Caco-2 (cell line): ENCODE results near the gene CHIC2. TPM values are rescaled to one million over a fixed set of nuclear protein-coding genes. Genes with fewer than 3 reads are reported as not detected.

Experiments used
- BruUV-seq: library from RNA; stranded (reverse); fragments of 400-500 nt; replicated peaks from 2 replicates; lab custom pipeline; 2021; lab: Mats Ljungman, UMichigan
- CTCF ChIA-PET: fragments of 300-600 bp; sonication (Branson Sonifier 250); formaldehyde crosslinking; loops from one replicate; lab custom pipeline; 2022; ENCODE audit warnings: antibody characterized with exemption; lab: Charles Lee
- POLR2A ChIA-PET: fragments of 300-600 bp; sonication (Branson Sonifier 250); formaldehyde crosslinking; loops from one replicate; lab custom pipeline; 2022; ENCODE audit warnings: antibody characterized with exemption; lab: Charles Lee
- DNase-seq, 2 experiments: peaks; one replicate each; pipeline versions ENCODE4 v3.0.0 to v3.0.0-alpha.2; 2020 to 2022
- H3K27me3 ChIP-seq: replicated peaks from 2 replicates; pipeline ENCODE4 v1.6.0; 2011; ENCODE audit warnings: low read length; ENCODE audit not compliant: control insufficient read depth, insufficient read depth
- H3K36me3 ChIP-seq: 2 replicates; pipeline ENCODE4 v1.5.1; 2011; ENCODE audit warnings: low read length; ENCODE audit not compliant: control insufficient read depth, insufficient read depth
- H3K4me1 ChIP-seq: fragments of 250-450 bp; sonication (Bioruptor Pico); 2 replicates; pipeline ENCODE4 v1.5.1; 2020; ENCODE audit warnings: mild to moderate bottlenecking
- H3K4me3 ChIP-seq: 2 replicates; pipeline ENCODE4 v1.5.1; 2011; ENCODE audit warnings: low read depth, mild to moderate bottlenecking, control low read depth, low read length
- H3K9me3 ChIP-seq: fragments of 250-450 bp; sonication (Bioruptor Pico); 2 replicates; pipeline ENCODE4 v1.5.1; 2020; ENCODE audit warnings: mild to moderate bottlenecking, moderate library complexity
- H3K27ac Mint-ChIP-seq: one replicate; pipeline ENCODE4 v1.8.0; 2022; ENCODE audit warnings: mixed read lengths; ENCODE audit not compliant: unreplicated experiment
- H3K27me3 Mint-ChIP-seq: one replicate; pipeline ENCODE4 v1.8.0; 2022; ENCODE audit warnings: mixed read lengths; ENCODE audit not compliant: insufficient read depth, unreplicated experiment
- H3K36me3 Mint-ChIP-seq: one replicate; pipeline ENCODE4 v1.8.0; 2022; ENCODE audit warnings: mild to moderate bottlenecking, mixed read lengths; ENCODE audit not compliant: insufficient read depth, unreplicated experiment
- H3K4me1 Mint-ChIP-seq: one replicate; pipeline ENCODE4 v1.8.0; 2022; ENCODE audit warnings: low read depth, mixed read lengths; ENCODE audit not compliant: unreplicated experiment
- H3K4me3 Mint-ChIP-seq: one replicate; pipeline ENCODE4 v1.8.0; 2022; ENCODE audit warnings: mild to moderate bottlenecking, moderate library complexity, mixed read lengths; ENCODE audit not compliant: unreplicated experiment
- H3K9me3 Mint-ChIP-seq: one replicate; pipeline ENCODE4 v1.8.0; 2022; ENCODE audit warnings: mixed read lengths; ENCODE audit not compliant: unreplicated experiment
- CTCF ChIP-seq, 2 experiments: fragments of 200-600 bp in 1 of 2; IDR thresholded peaks; 1 replicate in 1 of 2; 2 replicates in 1 of 2; pipeline versions ENCODE4 v1.5.1 to v1.8.0; 2011 to 2022; ENCODE audit warnings: antibody characterized with exemption in 1 of 2, control low read depth in 1 of 2, inconsistent platforms in 1 of 2, low read depth in 1 of 2, low read length in 1 of 2, mild to moderate bottlenecking in 1 of 2, moderate library complexity in 1 of 2; ENCODE audit not compliant: insufficient read depth in 1 of 2, severe bottlenecking in 1 of 2, unreplicated experiment in 1 of 2
- intact Hi-C: fragments of 100-400 bp; cut with micrococcal nuclease; formaldehyde crosslinking; loops from one replicate; pipeline ENCODE4 v1.10.0; 2022; ENCODE audit not compliant: unreplicated experiment
- total RNA-seq: library from RNA; stranded (reverse); gene quantifications from 2 replicates; pipeline ENCODE4 v1.2.3, GENCODE V29; 2022

Gene CHIC2
- total RNA-seq, 1 experiment from 2014 or later: 30.0 TPM

DNA sequence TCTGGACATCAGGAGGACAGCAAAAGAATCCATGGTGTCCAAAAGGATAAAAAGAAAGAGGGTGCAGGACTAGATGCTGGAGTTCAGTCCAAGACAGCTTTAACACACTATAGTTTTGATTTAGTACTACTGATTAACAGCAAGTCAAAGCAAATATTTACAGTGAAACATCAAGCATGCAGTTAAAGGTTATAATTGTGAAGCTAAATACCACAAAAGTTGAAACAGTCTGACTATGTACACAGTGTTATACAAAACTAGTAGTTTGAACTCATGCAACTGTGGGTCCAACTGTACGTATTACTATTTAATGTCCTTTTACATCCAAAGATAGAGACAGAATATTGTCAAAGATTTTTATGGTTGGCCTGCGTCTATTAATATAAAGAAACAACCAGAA, 57.6 kb downstream of the CHIC2 start:
- no peak for DNase-seq
- Mint-ChIP-seq H3K4me1 (peaks cover 18% of the 10 kb centered on the region), H3K27me3 (no peaks in the 10 kb centered on the region), H3K9me3 (no peaks in the 10 kb centered on the region), H3K36me3 (peaks cover 24% of the 10 kb centered on the region), H3K4me3 (peak overlapping the region; percentile 11), H3K27ac (no peak overlapping the region)
- no peak for TF ChIP-seq CTCF (IDR thresholded peaks at IDR 0.05; ENCODE audit: insufficient read depth in 1 of 2, low read depth in 1 of 2, low read length in 1 of 2, severe bottlenecking in 1 of 2, unreplicated experiment in 1 of 2)
- BruUV-seq: no TSS peak
- POLR2A ChIA-PET: no interaction called here
- Histone ChIP-seq H3K4me3 (no peak overlapping the region), H3K36me3 (no peaks in the 10 kb centered on the region), H3K9me3 (peaks cover 3% of the 10 kb centered on the region; the same call in 1 of the 2 replicates), H3K4me1 (peaks cover 57% of the 10 kb centered on the region), H3K27me3 (no peaks in the 10 kb centered on the region)
- CTCF ChIA-PET: interaction anchor here (0.7 kb wide), 1 partner anchor 43 kb away, joined by 3 read pairs; no protein-coding TSS in a partner anchor
- intact Hi-C loops: loop anchor here (2.0 kb wide), 1 partner anchor 76 kb away; no protein-coding TSS in a partner anchor

GRCh38 chr4:54005475-54005874, 58.9 kb downstream of the CHIC2 start:
- H3K9me3 Mint-ChIP-seq: no peaks in the 10 kb centered on the region
- TF ChIP-seq CTCF (IDR thresholded peaks at IDR 0.05; ENCODE audit: insufficient read depth in 1 of 2, low read depth in 1 of 2, low read length in 1 of 2, severe bottlenecking in 1 of 2, unreplicated experiment in 1 of 2): no peak
- no peaks in the 10 kb centered on the region for H3K27me3 Mint-ChIP-seq
- H3K9me3 ChIP-seq: no peaks in the 10 kb centered on the region; the same call in 1 of the 2 replicates
- no peak overlapping the region for H3K27ac Mint-ChIP-seq
- intact Hi-C loops: no loop called here
- BruUV-seq: no TSS peak
- H3K4me1 ChIP-seq: peaks cover 45% of the 10 kb centered on the region
- DNase-seq: no peak
- no peak overlapping the region for H3K4me3 ChIP-seq
- H3K36me3 Mint-ChIP-seq: peaks cover 29% of the 10 kb centered on the region
- POLR2A ChIA-PET: no interaction called here
- no peak overlapping the region for H3K4me3 Mint-ChIP-seq
- H3K27me3 ChIP-seq: no peaks in the 10 kb centered on the region
- no peaks in the 10 kb centered on the region for H3K36me3 ChIP-seq
- CTCF ChIA-PET: no interaction called here
- peaks cover 8% of the 10 kb centered on the region for H3K4me1 Mint-ChIP-seq

DNA sequence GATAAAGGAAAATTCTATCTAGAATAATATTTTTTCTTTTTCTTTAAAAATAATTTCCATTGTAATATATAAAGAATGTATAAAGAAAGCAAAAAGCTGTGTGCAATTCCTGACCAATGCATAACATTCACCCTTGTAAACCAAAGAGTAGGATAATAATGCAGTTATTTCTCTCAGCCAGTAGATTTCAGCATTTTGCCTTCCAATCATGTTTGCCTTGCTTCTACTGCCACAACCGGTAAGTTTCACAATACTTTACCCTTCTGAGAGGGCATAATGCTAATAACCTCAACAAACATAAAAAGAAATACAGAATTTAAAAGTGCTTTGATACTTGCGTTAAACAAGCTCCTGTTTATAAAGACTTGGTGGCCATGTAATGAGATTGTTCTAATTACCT, 59.9 kb downstream of the CHIC2 start:
- Histone ChIP-seq H3K9me3 (no peaks in the 10 kb centered on the region), H3K4me3 (no peak overlapping the region), H3K27me3 (no peaks in the 10 kb centered on the region), H3K4me1 (peaks cover 38% of the 10 kb centered on the region), H3K36me3 (no peaks in the 10 kb centered on the region)
- TF ChIP-seq CTCF (IDR thresholded peaks at IDR 0.05; ENCODE audit: insufficient read depth in 1 of 2, low read depth in 1 of 2, low read length in 1 of 2, severe bottlenecking in 1 of 2, unreplicated experiment in 1 of 2): no peak
- peaks cover 5% of the 10 kb centered on the region for H3K4me1 Mint-ChIP-seq
- no TSS peak for BruUV-seq
- intact Hi-C loops: no loop called here
- H3K27me3 Mint-ChIP-seq: no peaks in the 10 kb centered on the region
- no peak overlapping the region for H3K27ac Mint-ChIP-seq
- no peak for DNase-seq
- ChIA-PET POLR2A (no interaction called here), CTCF (no interaction called here)
- H3K9me3 Mint-ChIP-seq: no peaks in the 10 kb centered on the region
- H3K36me3 Mint-ChIP-seq: peaks cover 27% of the 10 kb centered on the region
- H3K4me3 Mint-ChIP-seq: no peak overlapping the region
